Suprapubic skin (tissue), 4 donors: Measurements from ENCODE around the gene OVOL2. TPM values are rescaled to one million over a fixed set of nuclear protein-coding genes. Genes with fewer than 3 reads are reported as not detected.

Experiments used
- DNase-seq, 2 donors: peaks; one replicate each; pipeline ENCODE4 v3.0.0-alpha.2; 2019; ENCODE audit warnings: low spot score in 2 of 2
- H3K27ac ChIP-seq: fragments of 200-600 bp; sonication (generic); one replicate; pipeline ENCODE4 v1.5.1; 2019
- H3K27me3 ChIP-seq: fragments of 200-600 bp; sonication (generic); one replicate; pipeline ENCODE4 v1.5.1; 2019
- H3K36me3 ChIP-seq: fragments of 200-600 bp; sonication (generic); one replicate; pipeline ENCODE4 v1.5.1; 2019
- H3K4me1 ChIP-seq: fragments of 200-600 bp; sonication (generic); one replicate; pipeline ENCODE4 v1.5.1; 2019
- H3K4me3 ChIP-seq: fragments of 200-600 bp; sonication (generic); one replicate; pipeline ENCODE4 v1.5.1; 2019; ENCODE audit warnings: mild to moderate bottlenecking
- H3K9me3 ChIP-seq: fragments of 200-600 bp; sonication (generic); one replicate; pipeline ENCODE4 v1.5.1; 2019
- CTCF ChIP-seq, 2 donors: fragments of 200-600 bp in 1 of 2; fragments of 450-650 bp in 1 of 2; sonication (generic) in 1 of 2; IDR thresholded peaks; one replicate each; pipeline ENCODE4 v1.5.1; 2016 to 2019; ENCODE audit warnings: antibody characterized with exemption in 2 of 2, mild to moderate bottlenecking in 1 of 2, moderate library complexity in 1 of 2
- EP300 ChIP-seq: sonication (generic); formaldehyde crosslinking; IDR thresholded peaks from one replicate; pipeline ENCODE4 v1.6.1; 2017; ENCODE audit warnings: antibody characterized with exemption
- POLR2A ChIP-seq, 2 donors: fragments of 450-650 bp; IDR thresholded peaks; one replicate each; pipeline ENCODE4 v1.6.1; 2017; ENCODE audit warnings: antibody characterized with exemption in 2 of 2, mild to moderate bottlenecking in 2 of 2, moderate library complexity in 2 of 2
- POLR2AphosphoS5 ChIP-seq, 3 donors: sonication (generic); formaldehyde crosslinking; IDR thresholded peaks; one replicate each; pipeline ENCODE4 v1.6.1; 2017; ENCODE audit warnings: antibody characterized with exemption in 3 of 3
- WGBS: methylation state at CpG from one replicate; pipeline ENCODE4 v1.1.5; 2018; 5-methylcytosine and 5-hydroxymethylcytosine counted together
- total RNA-seq, 4 donors: library from RNA; depleted of rRNA; stranded (reverse); fragments of >200 nt; gene quantifications; one replicate each; pipeline ENCODE4 v1.1.0, GENCODE V29; 2016

OVOL2 gene
- total RNA-seq, 4 donors from 2014 or later, result 16.9 to 53.8 (median 24.8) TPM

GRCh38 chr20:18046535-18046934, 11.2 kb downstream of the OVOL2 start:
- H3K9me3 ChIP-seq, result no peaks in the 10 kb centered on the region
- peaks cover 1% of the 10 kb centered on the region for H3K36me3 ChIP-seq
- DNase-seq, result no peak
- no peak overlapping the region for H3K4me3 ChIP-seq
- H3K27me3 ChIP-seq, result peaks cover 4% of the 10 kb centered on the region
- H3K27ac ChIP-seq, result no peak overlapping the region
- no peaks in the 10 kb centered on the region for H3K4me1 ChIP-seq
- WGBS, result 80% methylated on average over 4 of the region's 4 CpGs
- no peak for TF ChIP-seq POLR2AphosphoS5 (IDR thresholded peaks at IDR 0.05)
- no peak for TF ChIP-seq EP300
- TF ChIP-seq CTCF (IDR thresholded peaks at IDR 0.05), result no peak
- no peak for TF ChIP-seq POLR2A (IDR thresholded peaks at IDR 0.05)

- Histone ChIP-seq H3K27ac (no peak overlapping the region), H3K9me3 (no peaks in the 10 kb centered on the region), H3K4me1 (no peaks in the 10 kb centered on the region), H3K27me3 (peaks cover 4% of the 10 kb centered on the region), H3K4me3 (no peak overlapping the region), H3K36me3 (peaks cover 15% of the 10 kb centered on the region)
- DNase-seq, result no peak
- WGBS, result 70% methylated on average over 9 of the region's 9 CpGs
- TF ChIP-seq POLR2A (IDR thresholded peaks at IDR 0.05) (no peak), POLR2AphosphoS5 (IDR thresholded peaks at IDR 0.05) (no peak), EP300 (no peak), CTCF (IDR thresholded peaks at IDR 0.05) (no peak)
Measured at GRCh38 chr20:18042229-18042628, 15.5 kb downstream of the OVOL2 start.

GRCh38 chr20:18041462-18041861, 16.3 kb downstream of the OVOL2 start:
- TF ChIP-seq CTCF (IDR thresholded peaks at IDR 0.05) (no peak), POLR2A (IDR thresholded peaks at IDR 0.05) (no peak), POLR2AphosphoS5 (IDR thresholded peaks at IDR 0.05) (no peak), EP300 (no peak)
- H3K27ac ChIP-seq, result no peak overlapping the region
- no peak overlapping the region for H3K4me3 ChIP-seq
- WGBS, result 90% methylated on average over 9 of the region's 15 CpGs
- peaks cover 15% of the 10 kb centered on the region for H3K36me3 ChIP-seq
- H3K4me1 ChIP-seq, result no peaks in the 10 kb centered on the region
- no peaks in the 10 kb centered on the region for H3K9me3 ChIP-seq
- peaks cover 4% of the 10 kb centered on the region for H3K27me3 ChIP-seq
- no peak for DNase-seq

- H3K27ac ChIP-seq, result no peak overlapping the region
- 85% methylated on average over 5 of the region's 5 CpGs for WGBS
- peaks cover 15% of the 10 kb centered on the region for H3K36me3 ChIP-seq
- no peaks in the 10 kb centered on the region for H3K4me1 ChIP-seq
- no peak overlapping the region for H3K4me3 ChIP-seq
- TF ChIP-seq EP300 (no peak), POLR2A (IDR thresholded peaks at IDR 0.05) (no peak), POLR2AphosphoS5 (IDR thresholded peaks at IDR 0.05) (no peak), CTCF (IDR thresholded peaks at IDR 0.05) (no peak)
- no peak for DNase-seq
- peaks cover 3% of the 10 kb centered on the region for H3K27me3 ChIP-seq
- no peaks in the 10 kb centered on the region for H3K9me3 ChIP-seq
Measured at GRCh38 chr20:18039063-18039462, 18.7 kb downstream of the OVOL2 start.

GRCh38 chr20:18034039-18034438, 23.7 kb downstream of the OVOL2 start:
- Histone ChIP-seq H3K4me1 (no peaks in the 10 kb centered on the region), H3K27me3 (peaks cover 3% of the 10 kb centered on the region), H3K9me3 (no peaks in the 10 kb centered on the region), H3K4me3 (no peak overlapping the region), H3K27ac (no peak overlapping the region), H3K36me3 (peaks cover 4% of the 10 kb centered on the region)
- DNase-seq, result no peak
- 72% methylated on average over 5 of the region's 5 CpGs for WGBS
- TF ChIP-seq EP300 (no peak), POLR2AphosphoS5 (IDR thresholded peaks at IDR 0.05) (no peak), POLR2A (IDR thresholded peaks at IDR 0.05) (no peak), CTCF (IDR thresholded peaks at IDR 0.05) (no peak)
